BJ (cell line): ENCODE measurements around the gene TBC1D9. TPM values are rescaled to one million over a fixed set of nuclear protein-coding genes. Genes with fewer than 3 reads are reported as not detected.

Experiments used
- CTCF ChIA-PET: fragments of 350-600 bp; formaldehyde crosslinking; extraction: SDS; loops from one replicate; lab custom pipeline; 2021; ENCODE audit warnings: antibody characterized with exemption, inconsistent platforms; lab: Yijun Ruan, JAX
- POLR2A ChIA-PET: fragments of 300-600 bp; sonication (Branson Sonifier 250); formaldehyde crosslinking; extraction: SDS; loops from one replicate; lab custom pipeline; 2021; ENCODE audit warnings: antibody characterized with exemption; lab: Charles Lee
- DNase-seq: peaks from one replicate; pipeline ENCODE4 v3.0.0-alpha.2; 2011; ENCODE audit warnings: low read depth
- H3K27me3 ChIP-seq: 2 replicates; pipeline ENCODE4 v1.6.0; 2011; ENCODE audit warnings: low read length; ENCODE audit not compliant: control insufficient read depth, insufficient read depth
- H3K36me3 ChIP-seq: 2 replicates; pipeline ENCODE4 v1.5.1; 2011; ENCODE audit warnings: low read length; ENCODE audit not compliant: control insufficient read depth, insufficient read depth
- H3K4me3 ChIP-seq: 2 replicates; pipeline ENCODE4 v1.5.1; 2011; ENCODE audit warnings: low read depth, mild to moderate bottlenecking, control low read depth, low read length
- polyA plus RNA-seq: library from polyadenylated mRNA; depleted of rRNA; stranded (reverse); fragments of >200 nt; gene quantifications from 2 replicates; pipeline ENCODE4 v1.2.3, GENCODE V29; 2011
- TF ChIP-seq, protein P1 (sequence below): IDR thresholded peaks from 2 replicates; pipeline ENCODE4 v1.5.1; 2011; ENCODE audit warnings: low read depth, mild to moderate bottlenecking, control low read depth, inconsistent platforms, low read length, moderate library complexity; ENCODE audit not compliant: insufficient read depth

TBC1D9 gene
- polyA plus RNA-seq, 1 experiment: 12.0 TPM

DNA sequence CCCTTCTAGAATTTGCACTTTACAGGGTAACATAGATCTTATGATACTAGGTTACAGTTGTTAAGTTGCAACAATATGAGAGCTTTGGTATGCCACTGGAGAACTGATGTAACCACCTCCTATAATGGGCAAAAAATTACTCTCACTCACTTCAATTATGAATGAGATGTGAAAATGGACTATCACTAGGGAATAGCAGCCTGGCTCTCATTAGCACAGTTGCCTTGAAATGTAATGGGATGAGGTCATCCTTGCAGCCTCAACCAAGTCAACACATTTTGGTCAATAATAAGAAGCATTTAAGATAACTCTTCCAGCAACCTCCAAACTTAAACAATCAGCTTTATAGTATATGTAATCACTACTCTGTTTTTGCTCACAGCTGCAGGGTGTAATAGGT is 69.4 kb downstream of the TBC1D9 start:
- no peaks in the 10 kb centered on the region for H3K36me3 ChIP-seq
- TF ChIP-seq, protein P1, sequence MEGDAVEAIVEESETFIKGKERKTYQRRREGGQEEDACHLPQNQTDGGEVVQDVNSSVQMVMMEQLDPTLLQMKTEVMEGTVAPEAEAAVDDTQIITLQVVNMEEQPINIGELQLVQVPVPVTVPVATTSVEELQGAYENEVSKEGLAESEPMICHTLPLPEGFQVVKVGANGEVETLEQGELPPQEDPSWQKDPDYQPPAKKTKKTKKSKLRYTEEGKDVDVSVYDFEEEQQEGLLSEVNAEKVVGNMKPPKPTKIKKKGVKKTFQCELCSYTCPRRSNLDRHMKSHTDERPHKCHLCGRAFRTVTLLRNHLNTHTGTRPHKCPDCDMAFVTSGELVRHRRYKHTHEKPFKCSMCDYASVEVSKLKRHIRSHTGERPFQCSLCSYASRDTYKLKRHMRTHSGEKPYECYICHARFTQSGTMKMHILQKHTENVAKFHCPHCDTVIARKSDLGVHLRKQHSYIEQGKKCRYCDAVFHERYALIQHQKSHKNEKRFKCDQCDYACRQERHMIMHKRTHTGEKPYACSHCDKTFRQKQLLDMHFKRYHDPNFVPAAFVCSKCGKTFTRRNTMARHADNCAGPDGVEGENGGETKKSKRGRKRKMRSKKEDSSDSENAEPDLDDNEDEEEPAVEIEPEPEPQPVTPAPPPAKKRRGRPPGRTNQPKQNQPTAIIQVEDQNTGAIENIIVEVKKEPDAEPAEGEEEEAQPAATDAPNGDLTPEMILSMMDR: no peak
- CTCF ChIA-PET: no interaction called here
- no peaks in the 10 kb centered on the region for H3K27me3 ChIP-seq
- no peak for DNase-seq
- POLR2A ChIA-PET: no interaction called here
- no peak overlapping the region for H3K4me3 ChIP-seq

DNA sequence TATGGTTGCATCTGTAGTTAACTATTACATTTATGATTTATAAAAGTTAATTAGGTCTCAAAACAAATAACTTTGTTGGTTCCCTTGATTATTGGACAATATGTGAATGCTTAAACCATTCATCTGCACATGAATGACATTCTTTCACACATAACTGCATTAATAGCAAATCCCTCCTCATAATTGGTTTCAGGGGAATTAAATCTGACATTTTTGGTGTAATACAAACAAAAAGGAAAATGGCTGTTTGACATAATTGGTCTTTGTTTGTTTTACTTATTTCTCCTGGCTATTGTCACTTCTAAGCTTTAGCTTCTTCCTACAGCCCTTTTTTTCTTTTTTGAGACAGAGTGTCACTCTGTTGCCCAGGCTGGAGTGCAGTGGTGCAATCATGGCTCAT is 71.9 kb downstream of the TBC1D9 start:
- POLR2A ChIA-PET: no interaction called here
- CTCF ChIA-PET: no interaction called here
- Histone ChIP-seq H3K27me3 (no peaks in the 10 kb centered on the region), H3K4me3 (no peak overlapping the region), H3K36me3 (no peaks in the 10 kb centered on the region)
- no peak for DNase-seq
- TF ChIP-seq, protein P1: no peak

DNA sequence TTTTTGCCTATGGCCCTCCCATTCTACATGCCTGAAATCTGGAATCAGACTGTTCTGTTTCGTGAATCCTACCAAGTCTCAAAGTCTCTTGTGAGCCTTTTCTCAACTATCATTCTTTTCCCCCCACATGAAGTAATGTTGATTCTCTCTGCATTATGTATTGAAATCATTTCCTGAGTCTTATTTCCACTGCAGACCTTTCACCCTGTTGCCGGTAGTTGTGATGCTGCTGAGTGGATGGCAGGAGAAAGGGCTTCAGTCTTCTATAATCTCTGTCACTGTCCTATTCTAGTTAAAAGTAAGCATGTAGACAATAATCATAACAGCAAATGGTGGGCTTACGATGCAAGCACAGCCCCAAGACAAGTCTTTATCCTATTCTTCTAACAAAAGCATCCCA is 75.0 kb downstream of the TBC1D9 start:
- H3K36me3 ChIP-seq: peaks cover 3% of the 10 kb centered on the region
- DNase-seq: no peak
- H3K27me3 ChIP-seq: no peaks in the 10 kb centered on the region
- ChIA-PET POLR2A (interaction anchor here (0.6 kb wide), 1 partner anchor 594 kb away, joined by 6 read pairs; no protein-coding TSS in a partner anchor), CTCF (no interaction called here)
- no peak overlapping the region for H3K4me3 ChIP-seq
- TF ChIP-seq, protein P1: no peak

DNA sequence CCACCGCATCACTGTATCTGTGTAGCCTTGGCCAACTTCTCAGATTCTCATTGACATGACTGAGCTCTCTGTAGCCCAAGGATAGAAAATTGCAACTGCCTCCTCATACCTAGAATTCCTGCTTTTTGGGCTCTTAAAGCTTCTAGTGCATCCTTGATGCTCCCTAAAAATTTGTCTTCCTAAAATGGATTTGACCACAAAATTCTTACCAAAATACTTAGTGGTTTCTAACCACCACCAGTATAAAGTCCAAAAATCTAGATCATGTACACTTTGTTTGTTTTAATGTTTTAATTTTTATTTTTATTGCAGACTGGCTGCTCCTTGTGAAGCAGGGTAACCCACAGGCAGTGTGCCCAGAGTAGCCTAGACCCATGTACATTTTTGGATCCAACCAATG is 75.5 kb downstream of the TBC1D9 start:
- ChIA-PET CTCF (no interaction called here), POLR2A (interaction anchor here (0.6 kb wide), 2 partner anchors 10 to 595 kb away, joined by 4 to 6 read pairs; no protein-coding TSS in a partner anchor)
- Histone ChIP-seq H3K4me3 (no peak overlapping the region), H3K27me3 (no peaks in the 10 kb centered on the region), H3K36me3 (peaks cover 3% of the 10 kb centered on the region)
- DNase-seq: no peak
- TF ChIP-seq, protein P1: no peak

DNA sequence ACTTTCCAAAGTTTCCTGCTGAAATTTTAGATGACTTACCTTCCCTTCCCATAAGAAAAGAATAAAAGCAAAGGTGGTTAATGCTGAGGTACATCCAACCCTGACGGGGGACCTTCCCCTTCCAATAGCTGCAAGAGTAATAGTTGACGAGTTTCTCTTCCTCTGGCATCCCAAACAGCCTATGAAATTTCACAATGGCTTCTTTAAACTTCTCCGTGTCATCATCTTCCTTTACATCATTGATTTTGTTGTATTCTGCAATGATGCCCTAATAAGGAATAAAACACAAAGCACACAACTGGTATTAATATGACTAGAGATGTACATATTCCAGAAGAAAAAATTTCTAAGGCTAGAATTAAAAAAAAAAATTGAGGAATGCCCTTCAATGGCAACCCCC is 76.6 kb downstream of the TBC1D9 start:
- Histone ChIP-seq H3K27me3 (no peaks in the 10 kb centered on the region), H3K4me3 (no peak overlapping the region), H3K36me3 (peaks cover 3% of the 10 kb centered on the region)
- ChIA-PET POLR2A (no interaction called here), CTCF (no interaction called here)
- TF ChIP-seq, protein P1: no peak
- DNase-seq: no peak
